T-cell (primary cell): ENCODE measurements around the gene ABCG1. TPM values are rescaled to one million over a fixed set of nuclear protein-coding genes. Genes with fewer than 3 reads are reported as not detected.

Source experiments
- ATAC-seq, 4 experiments: fragments of 200-7000 bp in 3 of 4; fragments of 150-1000 bp in 1 of 4; cut with Tn5 transposase; replicated peaks in 1 of 4; 1 replicate in 3 of 4; 2 replicates in 1 of 4; pipeline ENCODE4 v1.10.0; 2021; ENCODE audit warnings: moderate library complexity in 3 of 4, mild to moderate bottlenecking in 2 of 4, moderate number of reproducible peaks in 1 of 4
- CTCF ChIA-PET, 2 donors: fragments of 300-600 bp; sonication (Branson Sonifier 250); formaldehyde crosslinking; loops; one replicate each; lab custom pipeline; 2022; ENCODE audit warnings: antibody characterized with exemption in 2 of 2; lab: Charles Lee
- POLR2A ChIA-PET, 2 donors: fragments of 300-600 bp; sonication (Branson Sonifier 250); formaldehyde crosslinking; loops; one replicate each; lab custom pipeline; 2022; ENCODE audit warnings: antibody characterized with exemption in 2 of 2; lab: Charles Lee
- DNase-seq, 35 experiments: peaks; one replicate each; pipeline versions ENCODE4 v3.0.0 to v3.0.0-alpha.2; 2013 to 2023
- H3K27ac ChIP-seq: one replicate; pipeline ENCODE4 v1.5.1; 2013; ENCODE audit warnings: low read length
- H3K27me3 ChIP-seq, 2 experiments: replicated peaks in 1 of 2; 1 replicate in 1 of 2; 2 replicates in 1 of 2; pipeline versions ENCODE4 v1.6.1 to v1.7.0; 2013; ENCODE audit warnings: low read length in 1 of 2, mixed read lengths in 1 of 2; ENCODE audit not compliant: control insufficient read depth in 2 of 2, insufficient read depth in 2 of 2; ENCODE audit errors: extremely low read depth in 1 of 2
- H3K36me3 ChIP-seq, 2 donors: 1 replicate in 1 of 2; 2 replicates in 1 of 2; pipeline versions ENCODE4 v1.6.1 to v1.7.0; 2013; ENCODE audit warnings: low read length in 1 of 2; ENCODE audit not compliant: control insufficient read depth in 2 of 2, insufficient read depth in 1 of 2; ENCODE audit errors: extremely low read depth in 1 of 2
- H3K4me1 ChIP-seq, 2 experiments: 1 replicate in 1 of 2; 2 replicates in 1 of 2; pipeline versions ENCODE4 v1.6.1 to v1.7.0; 2013; ENCODE audit warnings: low read length in 2 of 2, mixed read lengths in 1 of 2; ENCODE audit not compliant: insufficient read depth in 2 of 2, control insufficient read depth in 1 of 2; ENCODE audit errors: extremely low read depth in 1 of 2
- H3K4me3 ChIP-seq, 2 donors: 1 replicate in 1 of 2; 2 replicates in 1 of 2; pipeline versions ENCODE4 v1.5.1 to v1.7.0; 2013; ENCODE audit warnings: mild to moderate bottlenecking in 2 of 2, low read length in 1 of 2, moderate library complexity in 1 of 2; ENCODE audit not compliant: control insufficient read depth in 1 of 2; ENCODE audit errors: extremely low read depth in 1 of 2
- H3K9me3 ChIP-seq: 2 replicates; pipeline ENCODE4 v1.7.0; 2013
- H3K27ac Mint-ChIP-seq, 2 donors: one replicate each; pipeline ENCODE4 v1.8.0; 2020 to 2021; ENCODE audit warnings: mild to moderate bottlenecking in 2 of 2, mixed read lengths in 2 of 2
- H3K27me3 Mint-ChIP-seq, 2 donors: one replicate each; pipeline ENCODE4 v1.8.0; 2021 to 2022; ENCODE audit warnings: mixed read lengths in 2 of 2
- H3K36me3 Mint-ChIP-seq: one replicate; pipeline ENCODE4 v1.8.0; 2021; ENCODE audit warnings: mixed read lengths
- H3K4me1 Mint-ChIP-seq, 3 donors: one replicate each; pipeline ENCODE4 v1.8.0; 2020 to 2022; ENCODE audit warnings: mixed read lengths in 3 of 3, mild to moderate bottlenecking in 1 of 3
- H3K4me3 Mint-ChIP-seq, 3 donors: one replicate each; pipeline ENCODE4 v1.8.0; 2020 to 2022; ENCODE audit warnings: mild to moderate bottlenecking in 3 of 3, mixed read lengths in 3 of 3, moderate library complexity in 3 of 3
- H3K9me3 Mint-ChIP-seq, 3 donors: one replicate each; pipeline ENCODE4 v1.8.0; 2020 to 2022; ENCODE audit warnings: mixed read lengths in 3 of 3
- WGBS: methylation state at CpG from one replicate; pipeline ENCODE4 v1.1.5; 2013; ENCODE audit warnings: missing lambda C conversion rate; ENCODE audit not compliant: insufficient coverage; 5-methylcytosine and 5-hydroxymethylcytosine counted together
- total RNA-seq, 35 experiments: library from RNA in 6 of 35; stranded (reverse) in 6 of 35; fragments of 120-200 nt in 1 of 35; gene quantifications; one replicate each; pipeline versions ENCODE4 v1.2.1 to v1.2.4 and lab custom pipeline; 2013 to 2026

The ABCG1 gene
- total RNA-seq, 5 donors from 2014 or later (not counting 1 experiment from before 2014, with no cell fraction given): 4.1 to 51.1 (median 6.2) TPM

DNA sequence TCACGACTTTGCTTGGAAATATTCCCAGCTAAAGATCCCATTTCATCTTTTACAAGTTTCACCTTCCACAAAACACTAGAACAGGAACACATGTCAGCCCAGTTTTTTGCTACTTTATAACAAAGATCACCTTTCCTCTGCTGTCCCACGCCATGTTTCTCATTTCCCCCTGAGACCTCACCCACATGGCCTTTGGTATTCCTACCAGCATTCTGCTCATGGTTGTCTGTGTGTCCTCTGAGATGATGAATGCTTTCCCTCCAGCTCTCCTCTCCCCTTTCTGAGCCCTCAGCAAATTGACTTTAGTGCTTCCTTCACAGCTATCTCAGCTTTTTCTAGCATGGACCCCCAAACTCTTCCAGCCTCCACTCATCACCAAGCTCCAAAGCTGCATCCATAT lies 32.3 kb upstream of the ABCG1 start:
- H3K36me3 Mint-ChIP-seq: no peaks in the 10 kb centered on the region
- POLR2A ChIA-PET: interaction anchor here in 1 of 2 donors (0.7 kb wide), 1 partner anchor 34 kb away, joined by 3 read pairs; no protein-coding TSS in a partner anchor
- ATAC-seq: no peak

GRCh38 chr21:42187976-42188653 lies 30.8 kb upstream of the ABCG1 start:
- no peaks in the 10 kb centered on the region for H3K27me3 ChIP-seq
- H3K36me3 Mint-ChIP-seq: no peaks in the 10 kb centered on the region
- H3K36me3 ChIP-seq: no peaks in the 10 kb centered on the region
- ATAC-seq: peak; percentile 94 to 95 (median 95)
- peaks cover 0 to 9% (median 0%) of the 10 kb centered on the region in 3 donors for H3K9me3 Mint-ChIP-seq
- no peaks in the 10 kb centered on the region for H3K9me3 ChIP-seq
- H3K27ac ChIP-seq: peak overlapping the region; percentile 75
- H3K4me3 Mint-ChIP-seq: peak overlapping the region; percentile 62 to 74 (median 62)
- peak; percentile 52 to 92 (median 78) for DNase-seq
- 0% methylated on average over 4 of the region's 8 CpGs for WGBS
- peaks cover 76 to 80% (median 79%) of the 10 kb centered on the region in 3 donors for H3K4me1 Mint-ChIP-seq
- CTCF ChIA-PET: interaction anchor here (0.6 to 2.1 kb wide), 12 partner anchors 11 to 405 kb away, joined by 3 to 11 read pairs (median 3); partner anchors contain the start of gene ABCG1 (in 1 of the 2)
- POLR2A ChIA-PET: interaction anchor here (0.8 to 1.7 kb wide), 4 partner anchors 32 to 51 kb away, joined by 4 to 20 read pairs (median 7); no protein-coding TSS in a partner anchor
- H3K4me3 ChIP-seq: peak overlapping the region; percentile 6 to 11
- H3K27ac Mint-ChIP-seq: peak overlapping the region; percentile 97 to 98
- H3K27me3 Mint-ChIP-seq: no peaks in the 10 kb centered on the region
- H3K4me1 ChIP-seq: peaks cover 66 to 89% of the 10 kb centered on the region in 2 experiments

More for the DNA sequence above, 32.3 kb upstream of the ABCG1 start:
- Histone ChIP-seq H3K27me3 (no peaks in the 10 kb centered on the region), H3K36me3 (no peaks in the 10 kb centered on the region), H3K4me1 (peaks cover 55 to 80% of the 10 kb centered on the region in 2 experiments), H3K27ac (peak overlapping the region; percentile 75), H3K9me3 (no peaks in the 10 kb centered on the region), H3K4me3 (no peak overlapping the region)
- WGBS: 100% methylated on average over 1 of the region's 2 CpGs
- Mint-ChIP-seq H3K27me3 (no peaks in the 10 kb centered on the region), H3K27ac (peak overlapping the region; percentile 97 to 98), H3K4me1 (peaks cover 61 to 64% (median 64%) of the 10 kb centered on the region in 3 donors), H3K4me3 (peak overlapping the region in 1 of 3 donors; percentile 62), H3K9me3 (peaks cover 0 to 9% (median 0%) of the 10 kb centered on the region in 3 donors)
- DNase-seq: no peak
- CTCF ChIA-PET: no interaction called here

GRCh38 chr21:42188663-42189062 lies 30.3 kb upstream of the ABCG1 start:
- Histone ChIP-seq H3K27me3 (no peaks in the 10 kb centered on the region), H3K4me1 (peaks cover 71 to 89% of the 10 kb centered on the region in 2 experiments), H3K4me3 (no peak overlapping the region), H3K9me3 (no peaks in the 10 kb centered on the region), H3K36me3 (no peaks in the 10 kb centered on the region), H3K27ac (peak overlapping the region; percentile 75)
- POLR2A ChIA-PET: interaction anchor here (0.8 to 1.7 kb wide), 4 partner anchors 32 to 50 kb away, joined by 4 to 20 read pairs (median 7); no protein-coding TSS in a partner anchor
- ATAC-seq (no peak), DNase-seq (no peak)
- CTCF ChIA-PET: interaction anchor here (0.6 to 2.1 kb wide), 12 partner anchors 12 to 404 kb away, joined by 3 to 11 read pairs (median 3); partner anchors contain the start of gene ABCG1 (in 1 of the 2)
- H3K9me3 Mint-ChIP-seq: peaks cover 0 to 9% (median 0%) of the 10 kb centered on the region in 3 donors
- H3K27me3 Mint-ChIP-seq: no peaks in the 10 kb centered on the region
- H3K27ac Mint-ChIP-seq: peak overlapping the region; percentile 97 to 98
- H3K4me3 Mint-ChIP-seq: peak overlapping the region; percentile 62 to 74 (median 62)
- WGBS: 25% methylated on average over 2 of the region's 4 CpGs
- H3K4me1 Mint-ChIP-seq: peaks cover 82 to 85% (median 84%) of the 10 kb centered on the region in 3 donors
- H3K36me3 Mint-ChIP-seq: no peaks in the 10 kb centered on the region

GRCh38 chr21:42189431-42189830 lies 29.5 kb upstream of the ABCG1 start:
- Histone ChIP-seq H3K27ac (peak overlapping the region; percentile 4), H3K36me3 (no peaks in the 10 kb centered on the region), H3K27me3 (no peaks in the 10 kb centered on the region), H3K4me3 (no peak overlapping the region), H3K4me1 (peaks cover 70 to 91% of the 10 kb centered on the region in 2 experiments), H3K9me3 (no peaks in the 10 kb centered on the region)
- ATAC-seq: no peak
- WGBS: no CpG with 5 or more reads among the region's 1 CpG
- ChIA-PET POLR2A (interaction anchor here in 1 of 2 donors (1.7 kb wide), 1 partner anchor 31 kb away, joined by 20 read pairs; no protein-coding TSS in a partner anchor), CTCF (interaction anchor here (1.1 to 2.1 kb wide), 4 partner anchors 44 to 69 kb away, joined by 3 to 11 read pairs (median 6); no protein-coding TSS in a partner anchor)
- Mint-ChIP-seq H3K36me3 (no peaks in the 10 kb centered on the region), H3K27me3 (no peaks in the 10 kb centered on the region), H3K9me3 (peaks cover 0 to 9% (median 0%) of the 10 kb centered on the region in 3 donors), H3K27ac (peak overlapping the region in 1 of 2 donors; percentile 16), H3K4me1 (peaks cover 90 to 91% (median 90%) of the 10 kb centered on the region in 3 donors), H3K4me3 (peak overlapping the region in 1 of 3 donors; percentile 62)
- DNase-seq: no peak

DNA sequence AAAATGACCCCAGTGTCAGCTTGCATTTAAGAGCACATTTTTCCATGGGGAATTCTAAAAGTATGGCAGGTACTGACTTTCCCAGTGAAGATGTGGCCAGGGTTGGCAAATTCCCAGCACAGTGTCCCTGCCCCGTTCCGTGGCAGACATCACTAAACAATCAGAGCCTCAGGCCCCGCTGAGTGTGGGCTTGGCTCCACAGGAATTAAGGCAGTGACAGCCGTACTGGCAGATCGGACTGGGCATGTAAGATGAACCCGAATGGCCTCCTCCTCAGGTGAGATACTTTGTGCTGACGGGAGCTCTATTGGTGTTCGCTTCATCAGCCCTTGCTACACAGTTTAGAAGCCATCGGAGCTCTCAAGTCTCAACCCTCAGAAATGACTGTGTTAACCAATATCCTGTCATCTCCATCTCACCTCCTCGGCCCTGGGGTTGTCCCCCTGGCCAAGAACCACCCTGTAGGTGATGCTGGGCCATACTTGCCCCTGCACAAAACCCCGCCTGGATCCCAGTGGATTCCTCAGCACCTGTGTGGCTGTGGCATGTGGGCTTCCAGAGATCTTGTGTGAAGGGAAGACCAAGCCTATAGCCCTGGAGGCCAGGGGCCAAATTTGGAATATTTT lies 29.0 kb upstream of the ABCG1 start:
- Mint-ChIP-seq H3K9me3 (peaks cover 0 to 9% (median 0%) of the 10 kb centered on the region in 3 donors), H3K27me3 (no peaks in the 10 kb centered on the region), H3K4me1 (peaks cover 88 to 93% (median 90%) of the 10 kb centered on the region in 3 donors), H3K36me3 (no peaks in the 10 kb centered on the region), H3K27ac (peak overlapping the region in 1 of 2 donors; percentile 16), H3K4me3 (peak overlapping the region in 1 of 3 donors; percentile 50)
- Histone ChIP-seq H3K4me3 (no peak overlapping the region), H3K27ac (peak overlapping the region; percentile 4), H3K36me3 (no peaks in the 10 kb centered on the region), H3K4me1 (peaks cover 69 to 91% of the 10 kb centered on the region in 2 experiments), H3K9me3 (no peaks in the 10 kb centered on the region), H3K27me3 (no peaks in the 10 kb centered on the region)
- 89% methylated on average over 8 of the region's 11 CpGs for WGBS
- CTCF ChIA-PET: interaction anchor here (1.1 to 1.7 kb wide), 2 partner anchors 44 to 69 kb away, joined by 3 to 4 read pairs; no protein-coding TSS in a partner anchor
- POLR2A ChIA-PET: no interaction called here
- ATAC-seq (no peak), DNase-seq (peak in 8 of 35 experiments; percentile 13 to 43 (median 16))
